HFF-Myc (cell line): ENCODE data around the gene TMEM154.

ENCODE experiments used
- DNase-seq: peaks from one replicate; pipeline ENCODE4 v3.0.0-alpha.2; 2011; ENCODE audit warnings: low read depth; ENCODE audit errors: extremely low read depth
- H3K4me3 ChIP-seq: replicated peaks from 2 replicates; pipeline ENCODE4 v1.5.1; 2011; ENCODE audit warnings: low read depth, mild to moderate bottlenecking, control low read depth, low read length
- CTCF ChIP-seq: IDR thresholded peaks from 2 replicates; pipeline ENCODE4 v1.5.1; 2012; ENCODE audit warnings: mild to moderate bottlenecking, low read depth, low read length, control low read depth; ENCODE audit errors: missing control alignments

The TMEM154 gene

GRCh38 chr4:152660526-152660925, 19.3 kb downstream of the TMEM154 start:
- H3K4me3 ChIP-seq: no peak overlapping the region
- TF ChIP-seq CTCF: no peak
- DNase-seq: no peak

- H3K4me3 ChIP-seq: no peak overlapping the region
- no peak for DNase-seq
- no peak for TF ChIP-seq CTCF
Measured at GRCh38 chr4:152659806-152660205, 20.0 kb downstream of the TMEM154 start.

- no peak for TF ChIP-seq CTCF
- H3K4me3 ChIP-seq: no peak overlapping the region
- DNase-seq: no peak
Measured at GRCh38 chr4:152657657-152658056, 22.1 kb downstream of the TMEM154 start.

GRCh38 chr4:152655272-152656129, 24.3 kb downstream of the TMEM154 start:
- no peak overlapping the region for H3K4me3 ChIP-seq
- DNase-seq: no peak
- no peak for TF ChIP-seq CTCF

- DNase-seq: no peak
- TF ChIP-seq CTCF: no peak
- no peak overlapping the region for H3K4me3 ChIP-seq
Measured at GRCh38 chr4:152652102-152652501, 27.7 kb downstream of the TMEM154 start.

- no peak for TF ChIP-seq CTCF
- no peak for DNase-seq
- no peak overlapping the region for H3K4me3 ChIP-seq
Measured at GRCh38 chr4:152651473-152652060, 28.2 kb downstream of the TMEM154 start.
